GOT3 (cell line): ENCODE results near the gene CD36.

Experiments
- DNase-seq: peaks from one replicate; lab custom pipeline; 2025; ENCODE audit warnings: mixed read lengths; lab: John Stamatoyannopoulos, UW

CD36 gene

DNA sequence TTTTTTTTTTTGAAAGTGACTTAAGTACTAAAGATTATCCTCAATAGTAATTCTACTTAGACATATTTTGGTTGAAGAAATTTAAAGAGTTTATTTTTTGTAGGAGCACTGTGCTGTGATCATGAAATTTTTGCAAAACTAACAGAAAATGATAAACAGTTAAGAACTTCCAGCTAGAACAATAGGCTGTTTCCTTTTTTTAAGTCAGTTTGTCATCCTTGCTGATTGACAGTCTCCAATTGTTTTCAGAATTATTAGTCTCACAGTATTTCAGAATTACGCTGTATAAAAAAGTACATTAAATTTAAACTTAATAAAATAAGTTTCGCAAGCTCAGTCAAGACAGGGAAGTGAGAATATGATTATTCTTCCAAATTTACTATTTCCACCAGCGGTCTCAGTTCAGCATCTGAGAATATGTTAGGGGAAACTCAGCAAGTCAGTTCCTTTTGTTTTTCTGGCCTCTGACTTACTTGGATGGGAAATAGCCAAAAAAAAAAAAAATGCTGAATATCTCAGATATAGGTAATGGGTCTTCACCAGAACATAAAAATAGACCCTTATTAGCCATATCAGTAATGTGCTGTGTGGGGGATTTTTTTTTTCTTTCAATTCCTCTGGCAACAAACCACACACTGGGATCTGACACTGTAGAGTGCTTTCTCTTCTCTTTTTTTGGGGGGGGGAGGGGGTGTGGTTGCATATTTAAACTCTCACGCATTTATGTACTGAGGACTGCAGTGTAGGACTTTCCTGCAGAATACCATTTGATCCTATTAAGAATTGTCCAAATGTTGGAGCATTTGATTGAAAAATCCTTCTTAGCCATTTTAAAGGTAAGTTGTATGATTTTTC is at the start of gene CD36:
CD36 (plus strand) TSS at position 732 of the 855 bp plus-strand sequence. CDS start 8,099 bp downstream, outside the sequence.
- no peak for DNase-seq

DNA sequence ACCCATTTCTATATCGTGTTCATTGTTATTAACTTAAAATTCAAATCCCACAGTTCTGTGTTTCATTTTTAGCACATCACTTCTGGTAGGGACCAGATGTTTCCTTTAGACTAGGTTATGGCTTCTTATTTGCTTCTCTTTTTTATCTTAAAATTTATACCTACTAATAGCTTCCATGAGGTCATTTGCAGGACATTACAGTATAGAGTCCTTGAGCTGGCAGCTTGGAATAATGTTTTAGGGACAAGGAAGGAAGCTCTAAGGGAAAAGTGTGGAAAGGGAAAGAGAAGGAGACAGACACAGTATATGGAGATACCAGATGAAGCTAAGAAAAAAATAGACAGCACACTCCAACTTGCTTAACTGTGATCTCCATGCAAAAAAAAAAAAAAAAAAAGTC is 48.8 kb upstream of the CD36 start:
- DNase-seq: no peak

DNA sequence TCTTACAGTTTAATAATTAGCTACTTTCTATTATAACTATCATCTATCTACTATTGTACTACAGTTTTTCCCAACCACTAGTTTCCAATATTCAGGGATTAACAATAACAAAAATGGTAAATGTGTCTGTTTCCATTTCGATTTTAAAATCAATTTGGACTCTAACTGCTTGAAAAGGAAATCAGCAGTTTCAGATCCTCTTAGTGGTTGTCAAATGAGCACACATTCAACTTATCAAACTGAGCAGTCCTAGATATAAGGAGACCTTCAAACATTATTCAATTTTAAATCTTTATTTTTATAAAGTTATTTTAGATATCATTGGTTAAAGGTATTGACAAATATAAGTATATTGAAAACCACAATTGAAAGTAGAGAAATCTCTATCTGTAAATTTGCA is 46.8 kb upstream of the CD36 start:
- no peak for DNase-seq

DNA sequence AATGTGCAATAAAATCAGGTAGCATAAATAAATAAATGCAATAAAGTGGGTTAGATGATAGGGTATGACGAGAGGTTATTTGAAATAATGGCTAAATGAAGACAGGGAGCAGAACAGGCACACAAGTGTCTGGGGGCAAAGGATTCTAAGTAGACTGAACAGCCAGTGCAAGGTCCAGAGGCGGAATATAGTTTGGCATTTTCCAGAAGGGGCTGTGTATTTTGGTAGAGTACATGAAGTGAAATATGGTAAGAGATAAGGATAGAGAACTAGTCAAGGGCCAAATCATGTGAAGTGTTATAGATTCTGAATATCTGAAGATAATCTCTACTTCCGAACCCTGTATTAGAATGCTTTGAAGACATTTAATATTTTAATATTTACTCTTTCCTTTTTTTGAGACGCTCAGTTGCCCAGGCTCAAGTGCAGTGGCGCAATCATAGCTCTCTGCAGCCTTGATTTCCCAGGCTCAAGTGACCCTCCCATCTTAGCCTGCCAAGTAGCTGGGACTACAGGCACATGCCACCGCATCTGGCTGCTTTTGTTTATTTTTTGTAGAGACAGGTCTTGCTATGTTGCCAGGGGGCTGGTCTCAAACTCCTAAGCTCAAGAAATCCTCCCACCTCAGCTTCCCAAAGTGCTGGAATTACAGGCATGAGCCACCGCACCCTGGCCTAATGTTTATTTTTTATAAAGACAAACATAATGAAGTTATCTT is 44.4 kb upstream of the CD36 start:
- no peak for DNase-seq

DNA sequence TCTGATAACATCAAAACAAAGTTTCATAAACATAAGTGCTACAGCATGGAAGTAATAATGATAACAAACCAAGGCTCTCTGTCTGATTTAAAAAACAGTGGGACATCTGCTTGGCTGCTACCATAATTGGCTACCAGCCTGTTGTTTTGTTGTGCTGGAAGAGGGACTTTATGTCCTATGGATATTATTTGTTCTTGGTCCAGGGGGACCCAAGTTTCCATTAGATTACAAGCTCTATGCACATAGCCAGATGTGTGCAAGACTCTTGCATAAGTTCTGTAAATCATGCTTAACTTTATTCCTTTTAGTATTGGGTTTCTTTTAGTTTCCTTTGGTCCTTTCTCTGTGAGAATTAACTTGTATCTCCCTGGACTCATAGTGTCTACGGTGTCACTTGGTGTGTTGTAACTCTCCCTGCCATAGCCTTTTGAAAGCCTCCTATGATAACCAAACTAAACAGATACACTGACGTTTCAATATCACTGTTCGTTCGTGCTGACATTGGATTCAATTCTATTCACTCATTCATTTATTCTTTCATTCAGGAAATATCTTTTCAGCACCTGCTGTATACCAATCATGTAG is 41.4 kb upstream of the CD36 start:
- DNase-seq: no peak

DNA sequence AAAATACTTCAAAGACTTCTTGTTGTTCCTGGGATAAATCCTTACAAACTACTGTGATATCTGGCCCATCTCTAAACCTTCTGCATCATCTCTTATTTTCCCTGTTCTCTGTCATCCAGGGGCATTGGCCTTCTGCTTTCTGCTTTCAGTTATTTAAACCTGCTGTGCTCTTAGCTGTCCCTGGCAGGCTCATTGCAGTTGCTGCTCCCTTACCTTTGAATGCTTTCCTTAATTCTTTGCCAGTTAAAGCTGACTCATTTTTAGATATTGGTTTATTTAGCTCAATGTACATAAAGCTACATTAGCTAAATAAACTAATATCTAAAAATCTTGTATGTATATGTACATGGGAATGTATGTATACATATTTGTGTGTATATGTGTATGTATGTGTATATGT is 40.6 kb upstream of the CD36 start:
- DNase-seq: no peak

DNA sequence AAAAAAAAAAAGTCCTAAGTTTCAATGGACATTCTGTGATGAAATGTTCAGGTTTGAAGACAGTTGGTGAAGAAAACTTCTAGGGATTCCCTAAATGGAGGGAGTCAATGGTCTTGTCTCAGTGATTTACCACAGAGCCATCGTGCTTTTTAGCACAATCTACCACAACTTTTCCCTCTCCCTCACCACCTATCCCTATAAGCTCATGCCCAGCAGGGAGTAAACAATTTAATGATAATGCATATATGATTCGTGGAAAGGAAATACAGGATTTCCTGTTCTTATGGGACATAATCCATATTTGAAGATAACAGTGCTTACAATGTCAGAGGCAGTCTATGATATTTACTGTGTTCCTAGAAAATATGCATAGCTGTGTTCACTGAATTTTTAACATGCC is 38.4 kb upstream of the CD36 start:
- no peak for DNase-seq

DNA sequence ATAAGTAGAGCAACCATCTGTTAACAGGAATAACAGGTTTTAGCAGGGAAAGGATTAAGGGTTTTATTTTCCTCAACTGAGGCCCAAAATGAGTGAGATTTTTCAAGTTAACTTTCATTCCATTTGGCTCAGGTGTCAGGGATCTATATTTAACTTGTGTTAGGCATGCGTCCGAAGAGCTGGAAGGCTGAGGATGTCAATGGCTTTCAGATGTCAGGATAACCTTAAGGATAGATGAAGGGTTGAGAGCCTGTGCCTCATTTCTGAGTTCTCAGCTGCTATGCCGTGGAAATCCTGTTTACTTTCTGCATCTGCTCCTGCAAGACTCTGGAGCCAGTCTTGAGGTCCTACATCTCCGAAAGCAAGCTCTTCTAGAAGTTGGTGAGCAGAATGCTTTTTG is 36.4 kb upstream of the CD36 start:
- DNase-seq: no peak

DNA sequence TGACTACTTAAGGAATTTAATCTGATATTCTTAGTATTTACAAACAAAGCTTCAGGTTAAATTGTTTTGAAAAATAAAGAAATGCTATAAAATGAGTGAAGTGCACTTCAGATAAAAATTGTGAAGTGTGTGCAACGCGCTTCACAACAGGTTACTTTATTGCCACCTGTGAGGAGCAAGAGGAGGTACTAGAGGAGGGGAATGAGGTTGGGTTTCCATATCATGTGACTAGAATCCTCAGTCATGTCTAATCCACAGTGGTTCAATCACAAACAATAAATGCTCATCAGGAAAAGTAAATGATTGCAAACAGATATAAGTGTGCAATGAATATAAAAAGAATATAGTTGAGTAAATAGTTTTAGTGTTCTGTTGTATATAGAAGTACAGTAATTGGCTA is 34.5 kb upstream of the CD36 start:
- no peak for DNase-seq

DNA sequence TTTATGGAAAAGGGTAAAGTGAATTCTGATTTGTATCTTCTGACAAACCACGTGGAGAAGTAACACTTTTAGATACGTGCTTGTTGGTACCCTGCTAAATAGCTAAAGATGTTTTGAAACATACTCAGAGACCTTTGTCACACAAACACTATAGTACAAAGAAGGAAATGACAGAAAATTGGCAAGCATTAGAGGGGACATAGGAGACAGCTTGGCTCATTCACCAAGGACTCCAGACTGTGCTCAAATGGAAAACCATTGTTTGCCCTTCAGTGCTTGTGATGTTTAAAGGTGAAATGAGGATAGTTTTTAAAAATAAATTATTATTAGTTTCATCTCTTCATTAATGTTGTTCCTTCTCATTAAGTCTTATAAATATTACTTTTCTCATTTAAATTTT is 34.0 kb upstream of the CD36 start:
- no peak for DNase-seq

DNA sequence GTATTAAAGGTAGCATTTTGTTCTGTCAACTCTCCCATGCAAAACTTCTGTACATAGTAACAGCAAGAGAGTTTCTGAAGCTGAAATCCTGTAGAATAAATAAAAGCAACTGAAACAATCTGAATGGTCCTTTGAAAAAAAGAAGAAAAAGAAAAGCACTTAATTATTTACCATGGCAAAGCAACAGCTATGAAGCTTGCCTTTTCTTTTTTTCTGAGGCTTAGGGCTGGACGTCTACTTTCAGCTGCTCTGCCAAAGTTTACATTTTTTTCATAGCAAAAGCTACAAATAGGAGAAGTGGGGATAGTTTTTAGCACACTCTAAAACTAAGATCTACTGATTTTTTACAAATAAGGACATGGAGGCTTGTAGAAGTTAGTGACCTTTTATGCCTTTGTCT is 31.3 kb upstream of the CD36 start:
- no peak for DNase-seq

DNA sequence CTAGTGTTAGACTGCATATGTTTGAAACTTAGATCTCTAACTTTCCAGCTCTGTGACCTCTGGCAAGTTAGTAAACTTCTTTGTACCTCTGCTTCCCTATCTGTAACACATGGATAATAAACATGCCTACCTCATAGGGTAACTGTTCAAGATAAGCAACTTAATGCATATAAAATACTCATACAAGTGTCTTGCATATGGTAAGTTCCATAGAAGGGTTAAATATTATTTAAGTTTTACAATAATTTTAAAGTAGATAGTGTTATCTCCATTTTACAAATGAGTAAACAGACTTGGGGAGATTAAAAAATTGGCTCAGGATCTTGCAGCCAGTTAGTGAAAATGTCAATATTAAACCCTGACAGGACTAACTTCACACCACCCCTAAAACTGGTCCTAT is 30.1 kb upstream of the CD36 start:
- no peak for DNase-seq

DNA sequence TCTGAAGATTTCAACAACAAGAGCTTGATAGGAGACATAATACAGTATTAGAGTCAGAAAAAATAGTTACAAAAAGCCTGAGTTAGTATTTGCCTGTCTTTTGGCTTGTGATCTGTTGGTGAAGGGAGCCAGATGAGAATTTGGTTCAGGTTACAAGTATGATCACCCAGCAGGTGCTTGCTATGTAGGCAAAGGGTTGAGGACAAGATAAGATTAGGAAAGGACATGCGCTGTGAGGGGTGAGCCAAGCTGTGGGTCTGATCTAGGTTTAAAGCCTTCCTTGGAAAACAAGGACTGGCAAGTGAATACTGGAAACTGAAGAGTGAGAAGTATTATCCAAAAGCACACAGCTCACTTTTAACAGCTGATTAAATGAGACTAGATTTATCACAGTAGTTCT is 28.7 kb upstream of the CD36 start:
- no peak for DNase-seq

DNA sequence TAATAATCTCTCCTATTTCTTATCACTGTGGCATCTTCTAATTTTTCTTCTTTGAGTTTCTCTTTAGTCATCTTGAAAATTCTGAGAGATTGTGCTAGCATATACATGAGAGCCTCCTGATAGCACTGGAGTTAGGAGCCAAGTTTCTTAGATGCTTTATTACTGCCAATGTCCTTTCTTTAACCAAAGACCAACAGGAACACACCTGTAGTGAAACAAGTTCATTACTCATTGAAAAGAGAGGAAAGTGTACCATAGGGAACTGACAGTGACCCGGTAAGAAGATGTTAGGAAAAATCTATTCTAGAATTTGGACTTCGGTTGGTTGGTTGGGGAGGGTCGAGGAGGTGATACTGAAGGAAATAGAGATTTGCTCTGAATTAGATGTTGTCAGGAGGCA is 27.1 kb upstream of the CD36 start:
- DNase-seq: no peak

DNA sequence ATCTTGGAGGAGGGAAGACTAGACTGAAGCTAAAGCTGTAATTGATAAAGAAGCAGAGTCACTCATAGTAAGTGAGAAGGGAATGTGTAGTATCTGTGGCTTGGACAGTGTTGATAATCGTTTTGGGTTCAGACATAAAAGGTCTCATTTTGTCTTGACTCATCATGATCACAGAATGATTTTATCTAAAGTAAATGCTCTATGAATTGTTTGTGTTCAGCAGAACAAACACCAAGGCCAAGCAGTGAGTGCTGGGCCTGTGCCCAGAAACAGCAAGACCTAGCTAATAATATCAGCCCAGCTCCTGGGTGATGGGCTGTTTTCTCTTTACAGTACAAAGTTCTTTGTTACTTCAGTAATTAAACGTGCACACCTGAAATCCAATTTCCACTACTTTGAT is 26.7 kb upstream of the CD36 start:
- DNase-seq: no peak

DNA sequence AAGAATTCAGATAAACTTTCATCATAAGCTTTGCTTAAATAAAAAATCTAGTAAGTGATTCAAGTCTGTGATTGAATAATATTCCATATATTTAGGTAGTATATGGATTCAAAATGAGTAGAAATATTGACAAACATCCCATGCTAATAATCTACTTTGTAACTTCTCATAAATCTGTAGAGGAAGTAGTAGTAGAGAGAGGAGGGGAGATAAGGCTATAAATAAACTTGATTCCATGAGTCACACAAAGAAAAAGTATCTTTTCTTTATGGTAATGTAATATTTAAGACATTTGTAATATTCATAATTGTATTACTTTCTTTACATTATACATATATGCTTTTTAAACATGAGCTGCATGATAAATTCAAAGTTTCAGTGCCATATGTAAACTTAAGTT is 25.6 kb upstream of the CD36 start:
- DNase-seq: no peak

DNA sequence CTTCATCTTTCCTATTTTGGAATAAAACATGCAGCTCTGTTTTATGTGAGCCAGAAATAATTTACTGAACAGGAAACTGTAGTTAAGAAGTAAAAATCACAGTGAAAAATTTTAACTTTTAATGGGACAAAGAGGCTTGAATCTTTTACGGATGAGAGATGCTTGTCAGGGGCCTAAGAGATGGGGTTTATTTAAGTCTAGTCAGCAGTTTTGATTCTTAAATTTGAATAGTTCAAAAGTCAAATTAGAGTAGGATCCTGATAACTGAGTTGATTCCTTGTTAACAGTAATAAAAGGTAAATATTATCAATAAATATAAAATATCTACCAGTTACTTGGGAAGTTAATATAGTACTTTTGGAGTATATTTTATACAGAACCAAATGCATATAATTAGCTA is 24.9 kb upstream of the CD36 start:
- no peak for DNase-seq

DNA sequence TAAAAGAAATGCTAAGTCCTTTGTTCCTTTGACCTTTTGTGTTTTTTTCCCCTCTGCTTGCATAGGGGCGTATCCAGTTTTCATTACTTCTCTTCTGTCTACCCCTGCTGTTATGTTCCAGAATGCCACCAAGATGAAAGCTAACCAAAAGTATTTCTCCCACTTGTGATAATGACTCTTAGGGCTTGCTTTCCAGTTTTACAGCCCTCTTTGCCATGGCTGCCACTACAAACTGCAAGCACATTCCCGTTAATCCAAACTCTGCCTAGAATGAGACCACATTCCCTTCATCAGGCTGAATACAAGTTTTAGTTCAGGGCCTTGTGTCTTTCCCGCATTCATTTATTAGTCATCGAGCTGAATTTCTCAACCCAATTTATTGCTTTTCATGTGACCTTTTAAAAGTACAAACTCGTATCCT is 23.6 kb upstream of the CD36 start:
- no peak for DNase-seq

DNA sequence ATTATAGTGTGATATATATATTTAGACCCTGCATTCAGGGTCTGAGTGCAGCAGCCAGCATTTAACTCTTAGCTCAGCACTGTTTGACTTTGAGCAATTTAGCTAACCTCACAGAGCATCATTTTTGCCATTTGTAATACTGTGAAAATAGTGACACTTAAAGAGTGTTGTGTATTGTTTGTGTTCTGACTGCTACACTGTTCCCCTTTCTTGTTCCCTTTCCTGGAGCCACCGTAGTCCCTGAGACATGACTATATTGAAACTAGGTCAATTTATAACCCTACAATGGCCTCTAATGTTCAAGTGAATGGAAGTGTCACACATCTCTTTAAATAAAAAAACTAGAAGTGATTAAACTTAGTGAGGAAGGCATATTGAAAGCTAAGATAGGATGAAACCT is 20.3 kb upstream of the CD36 start:
- no peak for DNase-seq

DNA sequence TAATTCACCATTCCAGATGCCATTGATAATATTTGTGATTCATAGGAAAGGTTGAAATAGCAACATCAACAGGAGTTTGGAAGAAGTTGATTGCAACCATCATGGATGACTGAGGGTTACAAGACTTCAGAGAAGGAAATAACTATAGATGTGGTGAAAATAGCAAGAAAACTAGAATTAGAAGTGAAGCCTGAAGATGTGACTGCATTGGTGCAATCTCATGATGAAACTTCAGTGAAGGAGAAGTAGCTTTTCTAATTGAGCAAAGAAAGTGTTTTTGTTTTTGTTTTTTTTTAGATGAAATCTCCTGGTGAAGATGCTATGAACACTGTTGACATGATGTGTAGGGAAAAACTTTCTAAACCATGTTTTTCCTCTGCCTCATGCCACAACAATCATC is 18.7 kb upstream of the CD36 start:
- no peak for DNase-seq

DNA sequence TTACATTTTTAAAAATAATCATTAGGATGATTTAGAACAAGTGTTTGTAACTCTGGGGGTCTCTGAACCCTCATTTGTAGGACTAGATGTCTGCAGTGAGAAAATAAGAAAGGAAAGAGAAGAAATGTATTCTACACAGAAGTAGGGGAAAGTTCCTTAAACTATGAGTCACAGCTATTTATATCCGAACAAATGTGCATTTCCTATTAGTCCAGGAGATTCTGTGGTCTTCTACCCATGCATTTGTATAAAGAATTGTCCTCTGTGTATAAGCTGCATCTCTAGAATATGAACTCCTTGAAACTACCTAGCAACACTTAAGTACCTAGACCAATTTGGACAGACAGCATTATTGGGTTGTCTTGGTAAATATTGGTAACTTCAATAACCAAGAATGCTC is 15.9 kb upstream of the CD36 start:
- no peak for DNase-seq

DNA sequence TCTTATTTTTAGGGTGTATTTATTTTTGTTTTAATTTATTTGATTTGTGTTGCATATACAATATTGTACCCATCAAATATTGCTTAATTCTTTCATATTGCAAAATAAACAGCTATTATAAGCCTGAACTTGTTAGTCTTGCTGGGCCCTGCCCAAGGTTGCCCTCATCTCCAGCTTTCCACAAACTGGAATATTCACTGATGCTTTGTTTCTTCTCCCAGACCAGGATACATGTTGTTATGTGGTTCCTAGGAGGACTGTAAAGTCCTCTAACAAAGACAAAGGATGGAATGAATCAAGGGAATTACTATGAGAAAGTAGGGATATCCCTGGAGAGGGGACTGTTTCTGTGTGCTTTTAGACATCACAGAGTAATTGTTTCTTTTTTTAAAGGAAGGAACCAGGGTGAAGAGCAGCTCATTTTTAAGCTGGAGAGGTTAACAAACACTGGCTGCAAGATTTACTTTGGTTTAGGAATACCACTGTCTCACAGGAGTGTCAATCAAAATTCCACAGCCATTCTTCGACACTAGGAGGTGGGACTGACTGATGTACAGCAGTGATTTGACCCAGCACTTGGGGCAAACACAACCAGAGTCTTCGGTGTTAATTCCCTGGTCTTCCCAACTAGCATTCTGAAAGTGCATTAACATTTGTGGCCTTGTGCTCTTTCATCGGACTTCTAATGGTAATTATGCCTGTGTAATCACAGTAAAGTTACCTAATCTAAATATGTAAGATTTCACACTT is 14.8 kb upstream of the CD36 start:
- no peak for DNase-seq

DNA sequence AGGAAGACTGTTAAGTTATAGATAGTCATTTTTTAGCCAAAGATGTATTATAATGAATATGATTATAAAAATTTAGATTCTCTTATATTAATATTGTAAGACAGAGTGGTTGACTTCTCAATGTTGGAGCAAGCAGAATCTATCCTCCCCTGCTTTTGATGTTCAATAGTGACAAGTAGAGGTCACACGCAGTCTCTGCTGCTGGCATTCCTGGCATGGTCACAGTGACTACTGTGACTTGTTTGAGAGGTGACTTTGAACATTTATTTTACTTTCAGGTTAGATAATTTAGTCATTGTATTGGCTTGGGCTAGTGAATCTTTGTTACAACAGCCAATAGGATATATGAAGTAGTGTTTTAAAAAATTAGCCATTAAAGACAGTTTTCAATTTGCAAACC is 13.7 kb upstream of the CD36 start:
- no peak for DNase-seq
